DMS 273 (cell line): ENCODE data around the gene C9orf43.

ENCODE experiments used
- DNase-seq: peaks from one replicate; lab custom pipeline; 2025; ENCODE audit not compliant: unreplicated experiment; lab: John Stamatoyannopoulos, UW

Gene C9orf43

GRCh38 chr9:113464286-113464660, 53.7 kb downstream of the C9orf43 start:
- DNase-seq: peak; percentile 32

GRCh38 chr9:113465599-113466140, 55.1 kb downstream of the C9orf43 start:
- DNase-seq: peak; percentile 18

GRCh38 chr9:113467183-113467582, 56.6 kb downstream of the C9orf43 start:
- no peak for DNase-seq

GRCh38 chr9:113468716-113469448, 58.3 kb downstream of the C9orf43 start:
- DNase-seq: peak; percentile 87

GRCh38 chr9:113471143-113471542, 60.6 kb downstream of the C9orf43 start:
- no peak for DNase-seq

GRCh38 chr9:113471566-113471965, 61.0 kb downstream of the C9orf43 start:
- DNase-seq: no peak

GRCh38 chr9:113472199-113472598, 61.7 kb downstream of the C9orf43 start:
- no peak for DNase-seq

- peak; percentile 71 for DNase-seq
Observed at GRCh38 chr9:113474360-113475028, 63.9 kb downstream of the C9orf43 start.

- DNase-seq: no peak
Observed at GRCh38 chr9:113475031-113475430, 64.5 kb downstream of the C9orf43 start.

GRCh38 chr9:113475992-113476391, 65.4 kb downstream of the C9orf43 start:
- no peak for DNase-seq

GRCh38 chr9:113476511-113476916, 66.0 kb downstream of the C9orf43 start:
- no peak for DNase-seq

GRCh38 chr9:113477058-113477457, 66.5 kb downstream of the C9orf43 start:
- no peak for DNase-seq

- DNase-seq: no peak
Observed at GRCh38 chr9:113477661-113478060, 67.1 kb downstream of the C9orf43 start.

- no peak for DNase-seq
Observed at GRCh38 chr9:113479174-113479621, 68.7 kb downstream of the C9orf43 start.
